GM18858 (cell line): ENCODE data around the gene ZNF343.

Experiments used
- ATAC-seq: cut with Tn5 transposase; IDR thresholded peaks from one replicate; pipeline ENCODE4 v1.9.1; 2021; ENCODE audit not compliant: unreplicated experiment

Gene ZNF343

GRCh38 chr20:2446845-2447244 lies 61.9 kb downstream of the ZNF343 start:
- ATAC-seq, result no peak
